Panc1 (cell line): Measurements from ENCODE around the gene LDOC1. TPM values are rescaled to one million over a fixed set of nuclear protein-coding genes. Genes with fewer than 3 reads are reported as not detected.
"Not testable (repeated sequence)": the region's sequence is repeated elsewhere in the genome, so short reads cannot be mapped to it uniquely, and the experiment has no call there.

Experiments used
- ATAC-seq: fragments of 200-7000 bp; cut with Tn5 transposase; 2 replicates; pipeline ENCODE4 v1.9.1; 2020; ENCODE audit warnings: mild to moderate bottlenecking, moderate library complexity
- BruUV-seq: library from RNA; stranded (reverse); fragments of 400-500 nt; replicated peaks from 2 replicates; lab custom pipeline; 2021; lab: Mats Ljungman, UMichigan
- CTCF ChIA-PET: fragments of 300-600 bp; sonication (Branson Sonifier 250); formaldehyde crosslinking; loops from one replicate; lab custom pipeline; 2022; ENCODE audit warnings: antibody characterized with exemption; lab: Charles Lee
- POLR2A ChIA-PET: fragments of 300-600 bp; sonication (Branson Sonifier 250); formaldehyde crosslinking; loops from one replicate; lab custom pipeline; 2022; ENCODE audit warnings: antibody characterized with exemption; lab: Charles Lee
- DNase-seq: peaks from one replicate; pipeline ENCODE4 v3.0.0-alpha.2; 2010; ENCODE audit warnings: low read depth, low spot score
- H3K27ac ChIP-seq: 2 replicates; pipeline ENCODE4 v1.5.1; 2011; ENCODE audit warnings: mild to moderate bottlenecking, low read length, inconsistent platforms
- H3K27me3 ChIP-seq: fragments of 200-500 bp; sonication (Bioruptor generic); 2 replicates; pipeline ENCODE4 v1.6.0; 2014; ENCODE audit warnings: low read length, inconsistent platforms; ENCODE audit not compliant: control insufficient read depth, insufficient read depth
- H3K36me3 ChIP-seq: fragments of 200-500 bp; sonication (Bioruptor generic); 2 replicates; pipeline ENCODE4 v1.5.1; 2014; ENCODE audit warnings: inconsistent platforms, mild to moderate bottlenecking, low read length, moderate library complexity; ENCODE audit not compliant: control insufficient read depth, insufficient read depth
- H3K4me1 ChIP-seq: 2 replicates; pipeline ENCODE4 v1.5.1; 2011; ENCODE audit warnings: inconsistent platforms, mild to moderate bottlenecking, low read length, moderate library complexity; ENCODE audit not compliant: control insufficient read depth, insufficient read depth
- H3K4me3 ChIP-seq, 2 experiments: 2 replicates each; pipeline ENCODE4 v1.5.1; 2011 to 2012; ENCODE audit warnings: low read depth in 2 of 2, low read length in 2 of 2, mild to moderate bottlenecking in 2 of 2, inconsistent platforms in 1 of 2, moderate library complexity in 1 of 2
- H3K9me3 ChIP-seq: fragments of 200-500 bp; sonication (Bioruptor generic); 2 replicates; pipeline ENCODE4 v1.5.1; 2014; ENCODE audit warnings: low read depth, mild to moderate bottlenecking, inconsistent platforms, low read length, moderate library complexity; ENCODE audit not compliant: control insufficient read depth, insufficient read depth
- POLR2AphosphoS5 ChIP-seq: IDR thresholded peaks from 2 replicates; pipeline ENCODE4 v1.6.1; 2012; ENCODE audit warnings: mild to moderate bottlenecking, low read depth, low read length, moderate library complexity
- SIN3A ChIP-seq: IDR thresholded peaks from 2 replicates; pipeline ENCODE4 v1.6.1; 2012; ENCODE audit warnings: low read depth, mild to moderate bottlenecking, low read length, moderate library complexity, borderline replicate concordance; ENCODE audit not compliant: insufficient read depth
- TCF7L2 ChIP-seq: IDR thresholded peaks from 2 replicates; pipeline ENCODE4 v1.6.1; 2011; ENCODE audit warnings: mild to moderate bottlenecking, low read depth, low read length, inconsistent platforms
- in situ Hi-C: cut with HindIII; loops from 2 replicates; pipeline ENCODE4 v1.10.0; 2016; ENCODE audit warnings: low sequenced_read_pairs, low pct_unique_long_range_greater_than_20kb
- intact Hi-C: fragments of 100-400 bp; cut with micrococcal nuclease; formaldehyde crosslinking; loops from one replicate; pipeline ENCODE4 v1.10.0; 2022; ENCODE audit not compliant: unreplicated experiment
- total RNA-seq: library from RNA; stranded (reverse); gene quantifications from one replicate; pipeline ENCODE4 v1.2.1, GENCODE V29; 2021; ENCODE audit not compliant: unreplicated experiment
- TF ChIP-seq, protein P1 (sequence below): fragments of 450-650 bp; IDR thresholded peaks from 2 replicates; pipeline ENCODE4 v1.5.1; 2017; ENCODE audit warnings: mild to moderate bottlenecking
- TF ChIP-seq, protein P2 (sequence below), 2 experiments: IDR thresholded peaks; 2 replicates each; pipeline ENCODE4 v1.6.1; 2011 to 2012; ENCODE audit warnings: low read depth in 2 of 2, control low read depth in 1 of 2, low read length in 1 of 2, mild to moderate bottlenecking in 1 of 2, moderate library complexity in 1 of 2; ENCODE audit not compliant: insufficient read depth in 1 of 2

LDOC1 gene
- total RNA-seq, 1 experiment from 2014 or later: not detected

DNA sequence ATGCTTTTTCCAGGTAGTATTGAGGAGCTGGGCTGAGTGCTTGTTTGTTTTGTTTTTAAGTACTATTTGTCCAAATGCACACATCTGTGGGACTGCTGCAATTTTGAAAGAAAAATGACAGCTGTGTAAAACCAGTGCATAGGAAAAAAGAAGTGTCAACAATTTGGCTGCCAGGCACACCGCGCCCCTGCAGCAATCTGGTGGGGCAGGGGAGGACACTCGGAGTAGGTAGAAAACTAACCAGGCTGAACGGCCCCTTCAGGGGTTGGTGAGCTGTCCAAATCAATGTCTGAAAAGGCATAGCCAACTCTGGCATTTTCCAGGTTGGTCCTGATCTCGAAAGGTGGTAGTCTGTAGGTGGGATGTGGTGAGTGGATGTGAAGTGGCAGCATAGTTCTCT, 1.1 kb downstream of the LDOC1 start:
- ATAC-seq: no peak
- in situ Hi-C loops: no loop called here
- CTCF ChIA-PET: no interaction called here

DNA sequence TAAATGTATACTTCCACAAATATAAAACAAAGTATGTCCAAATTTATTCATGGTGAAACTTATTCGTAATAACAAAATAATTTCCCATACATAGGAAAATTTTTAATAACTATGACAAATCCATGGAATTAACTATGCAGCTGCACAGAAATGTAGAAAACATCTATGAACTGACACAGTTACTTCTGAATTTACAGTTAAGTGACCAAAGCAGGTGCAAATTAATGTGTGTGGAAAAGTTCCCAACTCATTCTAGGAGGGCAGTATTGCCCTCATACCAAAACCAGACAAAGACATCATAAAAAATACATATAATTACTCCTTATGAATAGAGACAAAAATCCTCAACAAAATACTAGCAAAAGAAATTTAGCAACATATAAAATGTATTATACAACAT, 12.5 kb downstream of the LDOC1 start:
- in situ Hi-C loops: no loop called here
- POLR2A ChIA-PET: no interaction called here
- intact Hi-C loops: no loop called here

More for the DNA sequence above, 1.1 kb downstream of the LDOC1 start:
- POLR2A ChIA-PET: no interaction called here
- no peak for TF ChIP-seq SIN3A
- TF ChIP-seq, protein P1, sequence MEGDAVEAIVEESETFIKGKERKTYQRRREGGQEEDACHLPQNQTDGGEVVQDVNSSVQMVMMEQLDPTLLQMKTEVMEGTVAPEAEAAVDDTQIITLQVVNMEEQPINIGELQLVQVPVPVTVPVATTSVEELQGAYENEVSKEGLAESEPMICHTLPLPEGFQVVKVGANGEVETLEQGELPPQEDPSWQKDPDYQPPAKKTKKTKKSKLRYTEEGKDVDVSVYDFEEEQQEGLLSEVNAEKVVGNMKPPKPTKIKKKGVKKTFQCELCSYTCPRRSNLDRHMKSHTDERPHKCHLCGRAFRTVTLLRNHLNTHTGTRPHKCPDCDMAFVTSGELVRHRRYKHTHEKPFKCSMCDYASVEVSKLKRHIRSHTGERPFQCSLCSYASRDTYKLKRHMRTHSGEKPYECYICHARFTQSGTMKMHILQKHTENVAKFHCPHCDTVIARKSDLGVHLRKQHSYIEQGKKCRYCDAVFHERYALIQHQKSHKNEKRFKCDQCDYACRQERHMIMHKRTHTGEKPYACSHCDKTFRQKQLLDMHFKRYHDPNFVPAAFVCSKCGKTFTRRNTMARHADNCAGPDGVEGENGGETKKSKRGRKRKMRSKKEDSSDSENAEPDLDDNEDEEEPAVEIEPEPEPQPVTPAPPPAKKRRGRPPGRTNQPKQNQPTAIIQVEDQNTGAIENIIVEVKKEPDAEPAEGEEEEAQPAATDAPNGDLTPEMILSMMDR: no peak
- H3K36me3 ChIP-seq: no peaks in the 10 kb centered on the region
- H3K27me3 ChIP-seq: no peaks in the 10 kb centered on the region
- H3K4me3 ChIP-seq: no peak overlapping the region
- DNase-seq: no peak
- no peak overlapping the region for H3K27ac ChIP-seq
- no peaks in the 10 kb centered on the region for H3K4me1 ChIP-seq
- intact Hi-C loops: no loop called here
- H3K9me3 ChIP-seq: no peaks in the 10 kb centered on the region
- no TSS peak for BruUV-seq

DNA sequence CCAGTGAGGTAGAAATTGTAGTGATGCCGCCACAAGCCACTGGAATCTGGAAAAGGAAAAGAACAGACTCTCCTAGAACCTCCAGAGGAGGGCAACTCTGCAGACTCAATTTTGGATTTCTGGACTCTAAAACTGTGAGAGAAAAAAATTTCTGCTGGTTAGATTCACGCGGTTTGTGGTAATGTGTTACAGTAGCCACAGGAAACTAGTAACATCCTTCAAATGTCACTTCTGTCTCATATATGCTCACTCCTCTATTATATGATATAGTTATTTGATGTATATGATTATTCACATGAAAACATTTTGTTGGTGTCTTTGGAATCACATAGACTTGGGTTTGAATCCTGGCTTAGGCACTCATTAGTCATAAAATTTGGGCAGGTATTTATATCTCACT, 18.8 kb downstream of the LDOC1 start:
- POLR2A ChIA-PET: no interaction called here
- in situ Hi-C loops (no loop called here), intact Hi-C loops (no loop called here)
- TF ChIP-seq, protein P2, sequence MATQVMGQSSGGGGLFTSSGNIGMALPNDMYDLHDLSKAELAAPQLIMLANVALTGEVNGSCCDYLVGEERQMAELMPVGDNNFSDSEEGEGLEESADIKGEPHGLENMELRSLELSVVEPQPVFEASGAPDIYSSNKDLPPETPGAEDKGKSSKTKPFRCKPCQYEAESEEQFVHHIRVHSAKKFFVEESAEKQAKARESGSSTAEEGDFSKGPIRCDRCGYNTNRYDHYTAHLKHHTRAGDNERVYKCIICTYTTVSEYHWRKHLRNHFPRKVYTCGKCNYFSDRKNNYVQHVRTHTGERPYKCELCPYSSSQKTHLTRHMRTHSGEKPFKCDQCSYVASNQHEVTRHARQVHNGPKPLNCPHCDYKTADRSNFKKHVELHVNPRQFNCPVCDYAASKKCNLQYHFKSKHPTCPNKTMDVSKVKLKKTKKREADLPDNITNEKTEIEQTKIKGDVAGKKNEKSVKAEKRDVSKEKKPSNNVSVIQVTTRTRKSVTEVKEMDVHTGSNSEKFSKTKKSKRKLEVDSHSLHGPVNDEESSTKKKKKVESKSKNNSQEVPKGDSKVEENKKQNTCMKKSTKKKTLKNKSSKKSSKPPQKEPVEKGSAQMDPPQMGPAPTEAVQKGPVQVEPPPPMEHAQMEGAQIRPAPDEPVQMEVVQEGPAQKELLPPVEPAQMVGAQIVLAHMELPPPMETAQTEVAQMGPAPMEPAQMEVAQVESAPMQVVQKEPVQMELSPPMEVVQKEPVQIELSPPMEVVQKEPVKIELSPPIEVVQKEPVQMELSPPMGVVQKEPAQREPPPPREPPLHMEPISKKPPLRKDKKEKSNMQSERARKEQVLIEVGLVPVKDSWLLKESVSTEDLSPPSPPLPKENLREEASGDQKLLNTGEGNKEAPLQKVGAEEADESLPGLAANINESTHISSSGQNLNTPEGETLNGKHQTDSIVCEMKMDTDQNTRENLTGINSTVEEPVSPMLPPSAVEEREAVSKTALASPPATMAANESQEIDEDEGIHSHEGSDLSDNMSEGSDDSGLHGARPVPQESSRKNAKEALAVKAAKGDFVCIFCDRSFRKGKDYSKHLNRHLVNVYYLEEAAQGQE (IDR thresholded peaks at IDR 0.05; ENCODE audit: insufficient read depth in 1 of 2, low read depth in 2 of 2, low read length in 1 of 2): no peak
- TF ChIP-seq, protein P1: no peak
- no peak for TF ChIP-seq SIN3A
- TF ChIP-seq POLR2AphosphoS5: no peak
- no peak for TF ChIP-seq TCF7L2
- no peak overlapping the region for H3K27ac ChIP-seq
- no peaks in the 10 kb centered on the region for H3K27me3 ChIP-seq
- H3K36me3 ChIP-seq: no peaks in the 10 kb centered on the region
- no peak for DNase-seq
- H3K4me1 ChIP-seq: no peaks in the 10 kb centered on the region
- ATAC-seq: no peak
- CTCF ChIA-PET: no interaction called here
- peaks cover 5% of the 10 kb centered on the region; the same call in 1 of the 2 replicates for H3K9me3 ChIP-seq
- H3K4me3 ChIP-seq: no peak overlapping the region
- no TSS peak for BruUV-seq

More for the DNA sequence above, 12.5 kb downstream of the LDOC1 start:
- no peaks in the 10 kb centered on the region for H3K27me3 ChIP-seq
- no peaks in the 10 kb centered on the region for H3K36me3 ChIP-seq
- DNase-seq (no peak), ATAC-seq (no peak)
- no TSS peak for BruUV-seq
- H3K4me3 ChIP-seq: no peak overlapping the region
- no peaks in the 10 kb centered on the region for H3K9me3 ChIP-seq
- H3K27ac ChIP-seq: no peak overlapping the region
- CTCF ChIA-PET: no interaction called here
- TF ChIP-seq SIN3A: no peak
- H3K4me1 ChIP-seq: no peaks in the 10 kb centered on the region

DNA sequence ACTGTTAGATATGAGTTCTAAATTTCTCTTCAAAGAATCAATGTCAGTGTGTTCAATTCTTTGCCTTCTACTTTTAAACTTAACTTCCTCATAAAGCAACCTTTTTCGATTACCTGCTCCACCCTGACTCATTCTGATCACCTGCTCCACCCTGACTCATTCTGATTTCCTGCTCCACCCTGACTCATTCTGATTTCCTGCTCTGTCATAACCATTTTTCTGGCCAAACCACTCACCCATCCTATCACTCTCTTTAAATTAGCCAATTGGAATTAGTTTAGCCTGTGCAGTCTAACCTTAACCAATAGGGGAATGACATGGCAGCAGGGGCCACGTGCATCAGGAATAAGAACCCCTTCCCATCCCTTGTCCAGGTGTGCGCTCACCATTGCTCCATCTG, 21.7 kb downstream of the LDOC1 start:
- H3K36me3 ChIP-seq, H3K9me3 ChIP-seq, intact Hi-C loops, CTCF ChIA-PET, POLR2A ChIA-PET, ATAC-seq, H3K27me3 ChIP-seq, H3K4me1 ChIP-seq, H3K27ac ChIP-seq, in situ Hi-C loops, BruUV-seq, H3K4me3 ChIP-seq, DNase-seq: not testable (repeated sequence)
